Measurements from ENCODE around the gene ABLIM1. TPM values are rescaled to one million over a fixed set of nuclear protein-coding genes. Genes with fewer than 3 reads are reported as not detected.

ABLIM1 gene
- total RNA-seq, 1 donor from 2014 or later, result 37.9 TPM

DNA sequence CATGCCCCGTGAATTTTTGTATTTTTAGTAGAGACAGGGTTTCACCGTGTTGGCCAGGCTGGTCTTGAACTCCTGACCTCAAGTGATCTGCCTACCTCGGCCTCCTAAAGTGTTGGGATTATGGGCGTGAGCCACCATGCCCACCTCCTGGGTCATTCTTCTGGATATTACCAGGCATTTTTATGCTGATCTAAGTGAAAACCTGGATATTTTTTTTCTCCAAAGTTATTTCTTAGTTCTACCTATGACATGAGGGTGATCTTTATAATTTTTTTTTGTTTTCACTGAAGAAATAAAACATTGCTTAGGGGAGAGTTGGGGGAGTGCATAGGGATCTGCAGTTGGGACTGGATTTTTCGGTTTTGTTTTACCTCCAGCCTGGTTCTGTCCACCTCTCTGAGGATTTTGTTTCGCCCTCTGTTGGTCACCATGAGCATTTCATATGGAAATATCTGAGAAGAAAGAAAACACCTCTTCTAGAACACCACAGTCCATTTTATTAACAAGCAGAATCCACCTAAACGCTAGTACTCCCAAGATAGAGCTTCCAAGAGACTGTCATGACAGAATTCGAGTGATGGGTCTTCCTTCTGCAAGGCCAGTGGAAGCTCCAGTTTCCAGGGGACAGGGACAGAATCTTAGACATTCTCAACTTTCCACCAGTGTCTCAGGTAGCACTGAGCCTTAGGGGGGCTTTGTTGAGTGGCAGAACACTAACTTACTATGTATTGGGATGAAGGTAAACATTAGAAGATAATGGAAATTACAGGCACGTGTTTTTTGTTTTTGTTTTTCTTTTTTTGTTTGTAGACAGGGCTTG, 220.4 kb downstream of the ABLIM1 start:
- no peak overlapping the region for H3K4me3 Mint-ChIP-seq (ENCODE audit: low read depth)
- peaks cover 56% of the 10 kb centered on the region for H3K36me3 Mint-ChIP-seq (ENCODE audit: low read depth)
- intact Hi-C loops (cut with micrococcal nuclease), result loop anchor here (1.0 kb wide), 1 partner anchor 133 kb away; no protein-coding TSS in a partner anchor
- no peak overlapping the region for H3K27ac Mint-ChIP-seq
- DNase-seq (ENCODE audit: low spot score), result no peak
- H3K4me1 Mint-ChIP-seq (ENCODE audit: low read depth), result no peaks in the 10 kb centered on the region
- no peaks in the 10 kb centered on the region for H3K27me3 Mint-ChIP-seq (ENCODE audit: low read depth)
- no peaks in the 10 kb centered on the region for H3K9me3 Mint-ChIP-seq

DNA sequence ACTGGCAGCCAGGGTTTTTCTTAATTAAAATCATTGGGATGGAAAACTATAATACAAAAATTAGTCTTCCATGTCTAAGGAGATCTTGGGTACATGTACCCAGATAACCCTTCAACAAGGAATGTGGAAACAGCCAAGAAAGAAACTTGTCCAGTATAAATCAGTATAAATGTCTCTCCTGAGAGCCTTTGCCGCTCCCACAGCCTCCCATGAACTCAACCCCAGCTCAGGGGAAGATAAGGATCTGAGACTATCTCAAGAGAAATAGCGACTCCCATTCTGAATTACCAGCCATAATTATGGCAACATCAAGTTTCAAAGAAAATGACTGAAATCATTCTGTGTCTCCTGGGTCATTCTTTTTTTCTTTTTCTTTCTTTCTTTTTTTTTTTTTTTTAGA, 221.1 kb downstream of the ABLIM1 start:
- no peak for DNase-seq (ENCODE audit: low spot score)
- Mint-ChIP-seq H3K9me3 (no peaks in the 10 kb centered on the region), H3K27ac (no peak overlapping the region), H3K27me3 (ENCODE audit: low read depth) (no peaks in the 10 kb centered on the region), H3K36me3 (ENCODE audit: low read depth) (peaks cover 57% of the 10 kb centered on the region), H3K4me3 (ENCODE audit: low read depth) (no peak overlapping the region), H3K4me1 (ENCODE audit: low read depth) (no peaks in the 10 kb centered on the region)
- intact Hi-C loops (cut with micrococcal nuclease), result loop anchor here (1.0 kb wide), 1 partner anchor 133 kb away; no protein-coding TSS in a partner anchor

DNA sequence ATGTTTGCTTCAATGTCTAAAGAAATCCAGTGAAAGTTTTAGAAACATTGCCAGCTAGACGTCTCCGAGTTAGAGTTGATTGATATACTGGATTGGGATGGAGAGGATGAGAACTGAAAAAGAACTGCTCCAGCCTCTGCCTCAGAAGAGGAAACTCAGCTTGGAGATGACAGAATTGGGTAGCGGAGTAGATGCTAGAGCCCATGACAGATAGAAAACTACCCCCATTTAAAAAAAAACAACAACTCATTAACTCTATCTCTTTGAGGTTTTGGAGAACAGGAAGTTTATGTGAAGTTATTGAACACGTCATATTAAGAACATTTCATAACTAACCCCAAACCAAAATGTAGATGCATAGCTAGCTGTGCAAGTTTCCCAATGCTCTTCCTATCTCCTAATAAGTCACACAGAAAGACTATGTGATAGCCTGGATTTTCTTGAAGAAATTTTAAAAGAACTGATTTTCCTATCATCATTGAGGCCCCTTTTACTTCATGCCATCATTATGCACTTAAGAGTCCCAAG, 225.4 kb downstream of the ABLIM1 start:
- H3K27ac Mint-ChIP-seq, result no peak overlapping the region
- DNase-seq (ENCODE audit: low spot score), result no peak
- peaks cover 26% of the 10 kb centered on the region for H3K36me3 Mint-ChIP-seq (ENCODE audit: low read depth)
- no peak overlapping the region for H3K4me3 Mint-ChIP-seq (ENCODE audit: low read depth)
- H3K4me1 Mint-ChIP-seq (ENCODE audit: low read depth), result no peaks in the 10 kb centered on the region
- intact Hi-C loops (cut with micrococcal nuclease), result no loop called here
- no peaks in the 10 kb centered on the region for H3K27me3 Mint-ChIP-seq (ENCODE audit: low read depth)
- no peaks in the 10 kb centered on the region for H3K9me3 Mint-ChIP-seq

GRCh38 chr10:114431414-114432135, 226.5 kb downstream of the ABLIM1 start:
- Mint-ChIP-seq H3K4me3 (ENCODE audit: low read depth) (no peak overlapping the region), H3K27me3 (ENCODE audit: low read depth) (peaks cover 2% of the 10 kb centered on the region), H3K4me1 (ENCODE audit: low read depth) (no peaks in the 10 kb centered on the region), H3K27ac (no peak overlapping the region), H3K36me3 (ENCODE audit: low read depth) (peaks cover 23% of the 10 kb centered on the region), H3K9me3 (no peaks in the 10 kb centered on the region)
- intact Hi-C loops (cut with micrococcal nuclease), result no loop called here
- no peak for DNase-seq (ENCODE audit: low spot score)

DNA sequence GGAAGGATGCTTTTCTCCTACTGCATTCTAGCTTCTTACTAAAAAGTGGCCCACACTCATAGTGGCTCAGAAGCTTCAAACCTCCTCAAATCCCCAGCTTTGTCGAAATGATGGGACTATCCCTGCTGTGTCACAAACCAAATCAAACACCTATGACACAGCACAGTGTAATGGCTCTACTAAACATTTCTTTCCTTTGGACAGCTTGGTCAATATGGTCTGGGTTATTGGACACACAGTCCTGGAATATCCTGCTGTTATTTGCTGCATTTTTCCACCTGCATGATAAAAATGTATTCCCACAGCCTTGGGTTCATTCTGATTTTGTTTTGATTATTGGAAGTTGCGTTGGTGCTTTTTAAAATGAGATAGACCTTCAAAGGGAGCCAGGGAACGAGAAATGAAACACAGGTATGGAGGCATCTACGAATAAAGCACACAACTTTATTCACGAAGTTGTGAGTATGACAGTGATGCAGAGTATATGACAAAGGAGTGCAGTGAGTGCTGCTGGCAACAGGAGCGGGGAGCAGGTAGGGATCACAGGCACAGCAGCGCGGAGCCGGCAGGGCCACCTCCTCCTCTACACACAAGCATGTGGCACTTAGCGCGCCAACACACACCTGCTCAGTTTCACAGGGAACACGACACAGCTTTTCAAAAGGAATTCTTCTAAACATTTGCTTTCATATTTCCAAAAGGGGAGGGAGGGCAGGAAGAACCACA, 227.2 kb downstream of the ABLIM1 start:
- H3K27me3 Mint-ChIP-seq (ENCODE audit: low read depth), result peaks cover 2% of the 10 kb centered on the region
- no peak overlapping the region for H3K27ac Mint-ChIP-seq
- H3K4me1 Mint-ChIP-seq (ENCODE audit: low read depth), result no peaks in the 10 kb centered on the region

DNA sequence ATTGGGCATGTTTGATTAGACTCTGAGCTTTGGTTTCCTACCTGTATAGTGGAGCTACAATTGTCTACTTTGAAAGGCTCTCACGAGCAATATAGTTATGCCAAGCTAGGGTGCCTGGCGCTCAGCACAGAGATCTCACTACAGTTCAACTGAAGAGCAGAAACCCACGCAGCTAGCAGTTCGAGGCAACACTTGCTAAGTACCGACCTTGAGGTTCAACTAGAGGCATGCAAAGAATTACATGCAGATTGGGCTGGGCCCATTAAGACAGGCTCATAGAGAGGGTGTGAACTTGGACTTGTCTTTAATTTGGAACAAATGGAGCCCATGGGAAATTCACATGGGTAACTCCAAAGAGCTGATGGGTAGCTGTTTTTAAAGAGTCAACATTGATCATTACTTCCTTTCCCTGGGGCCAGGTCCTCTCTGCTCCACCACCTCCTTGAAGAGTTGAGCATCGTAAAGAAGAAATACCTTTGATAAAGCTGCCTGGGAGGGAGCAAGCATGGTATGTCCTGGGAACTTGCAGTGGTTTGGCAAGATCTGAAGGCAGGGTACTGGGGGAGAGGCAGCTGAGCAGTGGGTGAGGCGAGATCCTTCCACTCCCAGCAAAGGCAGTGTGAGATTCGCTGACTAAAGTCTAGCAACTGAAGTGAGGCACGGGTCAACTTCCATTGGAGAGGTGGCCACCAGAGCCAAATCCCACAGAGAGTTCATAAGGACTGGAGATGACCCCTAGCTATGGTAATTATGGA, 228.3 kb downstream of the ABLIM1 start:
- H3K4me1 Mint-ChIP-seq (ENCODE audit: low read depth), result no peaks in the 10 kb centered on the region
- intact Hi-C loops (cut with micrococcal nuclease), result no loop called here

More for the DNA sequence above, 227.2 kb downstream of the ABLIM1 start:
- Mint-ChIP-seq H3K9me3 (no peaks in the 10 kb centered on the region), H3K4me3 (ENCODE audit: low read depth) (no peak overlapping the region), H3K36me3 (ENCODE audit: low read depth) (peaks cover 19% of the 10 kb centered on the region)
- intact Hi-C loops (cut with micrococcal nuclease), result no loop called here
- no peak for DNase-seq (ENCODE audit: low spot score)

GRCh38 chr10:114427124-114427852, 230.8 kb downstream of the ABLIM1 start:
- DNase-seq (ENCODE audit: low spot score), result no peak
- Mint-ChIP-seq H3K9me3 (no peaks in the 10 kb centered on the region), H3K36me3 (ENCODE audit: low read depth) (peaks cover 8% of the 10 kb centered on the region), H3K27ac (no peak overlapping the region), H3K4me3 (ENCODE audit: low read depth) (no peak overlapping the region), H3K27me3 (ENCODE audit: low read depth) (peaks cover 5% of the 10 kb centered on the region), H3K4me1 (ENCODE audit: low read depth) (no peaks in the 10 kb centered on the region)
- intact Hi-C loops (cut with micrococcal nuclease), result no loop called here

More for the DNA sequence above, 228.3 kb downstream of the ABLIM1 start:
- Mint-ChIP-seq H3K36me3 (ENCODE audit: low read depth) (peaks cover 15% of the 10 kb centered on the region), H3K4me3 (ENCODE audit: low read depth) (no peak overlapping the region), H3K27me3 (ENCODE audit: low read depth) (peaks cover 2% of the 10 kb centered on the region), H3K9me3 (no peaks in the 10 kb centered on the region), H3K27ac (no peak overlapping the region)
- DNase-seq (ENCODE audit: low spot score), result no peak

DNA sequence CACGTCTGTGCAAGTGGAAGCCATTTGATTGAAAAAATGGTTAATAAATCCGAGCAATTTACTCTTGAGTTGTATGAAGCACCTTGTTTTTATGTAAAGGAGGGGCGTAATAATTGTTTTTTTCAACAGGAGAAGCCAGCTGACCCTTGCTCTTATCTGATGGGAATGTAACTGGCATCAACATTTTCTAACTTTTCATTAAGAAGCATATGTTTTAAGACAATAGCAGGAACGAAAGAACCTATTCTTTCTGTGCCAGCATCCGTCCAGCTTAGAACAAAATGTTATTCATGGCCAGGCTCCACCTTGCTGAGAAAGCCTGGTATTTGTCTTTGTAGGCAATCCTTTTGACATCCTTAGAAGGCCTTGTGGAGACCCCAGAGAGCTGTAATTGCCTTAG, 231.6 kb downstream of the ABLIM1 start:
- Mint-ChIP-seq H3K4me1 (ENCODE audit: low read depth) (no peaks in the 10 kb centered on the region), H3K36me3 (ENCODE audit: low read depth) (peaks cover 8% of the 10 kb centered on the region), H3K27me3 (ENCODE audit: low read depth) (peaks cover 8% of the 10 kb centered on the region), H3K27ac (no peak overlapping the region), H3K4me3 (ENCODE audit: low read depth) (no peak overlapping the region), H3K9me3 (no peaks in the 10 kb centered on the region)
- no peak for DNase-seq (ENCODE audit: low spot score)
- intact Hi-C loops (cut with micrococcal nuclease), result no loop called here

GRCh38 chr10:114420811-114421485, 237.1 kb downstream of the ABLIM1 start:
- no peaks in the 10 kb centered on the region for H3K36me3 Mint-ChIP-seq (ENCODE audit: low read depth)
- no peak for DNase-seq (ENCODE audit: low spot score)
- H3K9me3 Mint-ChIP-seq, result no peaks in the 10 kb centered on the region
- H3K27ac Mint-ChIP-seq, result no peak overlapping the region
- peaks cover 38% of the 10 kb centered on the region for H3K27me3 Mint-ChIP-seq (ENCODE audit: low read depth)
- H3K4me3 Mint-ChIP-seq (ENCODE audit: low read depth), result no peak overlapping the region
- intact Hi-C loops (cut with micrococcal nuclease), result no loop called here
- H3K4me1 Mint-ChIP-seq (ENCODE audit: low read depth), result no peaks in the 10 kb centered on the region

- H3K9me3 Mint-ChIP-seq, result no peaks in the 10 kb centered on the region
- no peaks in the 10 kb centered on the region for H3K36me3 Mint-ChIP-seq (ENCODE audit: low read depth)
- peaks cover 45% of the 10 kb centered on the region for H3K27me3 Mint-ChIP-seq (ENCODE audit: low read depth)
- H3K4me1 Mint-ChIP-seq (ENCODE audit: low read depth), result peaks cover under 1% of the 10 kb centered on the region
- H3K27ac Mint-ChIP-seq, result no peak overlapping the region
- DNase-seq (ENCODE audit: low spot score), result no peak
- no peak overlapping the region for H3K4me3 Mint-ChIP-seq (ENCODE audit: low read depth)
- intact Hi-C loops (cut with micrococcal nuclease), result no loop called here
These were observed 240.0 kb downstream of the ABLIM1 start for GRCh38 chr10:114418109-114418508.
